ENCODE measurements around the gene ZNF620.
"Not testable (repeated sequence)": the region's sequence is repeated elsewhere in the genome, so short reads cannot be mapped to it uniquely, and the experiment has no call there.

ZNF620 gene

DNA sequence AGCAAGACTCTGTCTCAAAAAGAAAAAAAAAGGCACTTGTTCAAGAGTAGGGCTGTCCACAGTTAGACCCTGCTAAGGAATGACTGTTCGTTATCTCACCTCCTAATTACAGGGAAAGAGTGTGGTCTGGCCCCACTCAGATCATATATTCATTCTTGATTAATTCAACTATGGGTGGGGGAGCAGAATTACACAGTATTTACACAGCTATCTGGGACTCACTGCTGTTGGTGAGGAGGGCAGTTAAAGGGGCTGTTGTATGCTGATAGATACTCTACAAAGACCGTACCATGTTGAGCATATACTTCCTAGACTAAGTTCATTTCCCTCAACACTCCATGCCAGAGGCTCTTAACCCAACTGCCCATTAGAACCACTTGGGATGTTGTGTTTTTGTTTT is 3.8 kb upstream of the ZNF620 start:
- DNase-seq (ENCODE audit: low read depth, low spot score), result no peak

GRCh38 chr3:40504636-40505430 is 1.0 kb upstream of the ZNF620 start:
- DNase-seq (ENCODE audit: low read depth, low spot score), result no peak

DNA sequence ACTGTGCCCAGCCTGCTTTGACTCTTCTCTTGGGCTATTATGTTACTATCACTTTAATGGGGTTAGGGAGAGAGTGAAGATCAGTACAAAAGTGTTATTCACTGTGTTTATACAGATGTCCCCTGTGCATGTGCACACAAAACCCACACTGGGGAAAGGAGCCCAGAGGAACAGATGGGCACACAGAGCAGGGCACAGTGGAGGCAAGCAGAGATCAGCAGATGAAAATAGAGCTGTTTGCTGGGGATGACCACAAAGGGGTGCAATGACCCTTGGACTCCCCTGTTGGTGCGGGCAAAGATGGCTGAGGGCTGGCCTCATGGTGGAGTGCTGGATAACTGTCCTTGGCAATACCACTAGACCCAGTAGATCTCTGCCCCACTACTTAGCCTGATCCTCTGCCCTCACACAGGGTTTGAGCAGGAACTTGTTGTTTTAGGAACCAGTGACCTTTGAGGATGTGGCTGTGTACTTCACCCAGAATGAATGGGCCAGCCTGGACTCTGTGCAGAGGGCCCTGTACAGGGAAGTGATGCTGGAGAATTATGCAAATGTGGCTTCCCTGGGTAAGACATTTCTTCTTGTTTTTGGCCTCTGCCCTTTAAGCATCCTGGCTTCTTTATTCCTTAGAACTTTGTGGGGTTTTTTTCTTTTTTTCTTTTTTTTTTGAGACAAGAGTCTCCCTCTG is 5.3 kb downstream of the ZNF620 start:
- no peak for DNase-seq (ENCODE audit: low read depth, low spot score)

GRCh38 chr3:40516201-40516600 is 10.4 kb downstream of the ZNF620 start:
- DNase-seq (ENCODE audit: low read depth, low spot score), result no peak

DNA sequence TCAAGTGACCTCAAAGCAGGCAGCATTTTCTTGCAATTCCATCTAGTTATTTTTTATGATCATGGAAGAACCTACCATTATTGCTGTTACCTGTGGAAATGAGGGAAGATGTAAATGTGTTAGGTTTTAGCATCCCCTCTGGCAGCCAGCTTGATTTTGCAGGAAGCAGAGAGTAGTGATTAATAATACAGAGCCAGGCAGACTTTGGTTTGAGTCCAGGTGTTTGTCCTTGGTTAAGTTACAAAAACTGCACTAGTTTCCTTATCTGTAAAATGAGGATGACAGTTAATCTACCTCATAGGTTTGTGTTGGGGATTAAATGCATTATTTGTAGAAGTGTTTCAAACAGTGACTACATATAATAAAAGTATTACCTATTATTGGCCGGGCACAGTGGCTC is 12.2 kb downstream of the ZNF620 start:
- DNase-seq (ENCODE audit: low read depth, low spot score), result no peak

- DNase-seq (ENCODE audit: low read depth, low spot score), result no peak
Observed at GRCh38 chr3:40518848-40519247, 13.0 kb downstream of the ZNF620 start.

- DNase-seq (ENCODE audit: low read depth, low spot score), result no peak
Observed at GRCh38 chr3:40521254-40521653, 15.4 kb downstream of the ZNF620 start.

DNA sequence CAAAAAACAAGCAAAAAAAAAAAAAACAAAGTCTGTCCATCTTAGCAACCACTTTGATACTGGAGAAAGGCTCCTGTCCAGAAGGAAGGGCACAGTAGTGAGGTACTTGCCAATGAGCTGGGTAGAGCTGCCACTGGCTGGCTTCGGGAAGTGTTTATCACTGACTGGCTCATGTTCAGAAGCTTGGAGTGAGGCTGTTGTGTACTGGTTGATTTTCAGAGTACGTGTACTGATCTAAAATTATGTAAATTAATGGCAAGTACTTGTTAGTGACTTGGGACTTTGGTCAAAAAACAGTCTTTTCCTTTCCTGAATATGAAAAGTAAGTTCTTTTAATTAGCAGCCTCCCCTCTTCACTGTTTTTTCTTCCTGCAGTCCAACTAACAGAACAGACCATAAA is 17.9 kb downstream of the ZNF620 start:
- DNase-seq (ENCODE audit: low read depth, low spot score), result no peak

- no peak for DNase-seq (ENCODE audit: low read depth, low spot score)
Observed at GRCh38 chr3:40524222-40524567, 18.4 kb downstream of the ZNF620 start.

GRCh38 chr3:40524568-40525285 is 18.9 kb downstream of the ZNF620 start, which contains the start of gene ZNF621:
Gene ZNF621 (plus strand): TSS chr3:40524960. CDS start chr3:40525841, 881 bp downstream.
- DNase-seq (ENCODE audit: low read depth, low spot score), result peak; percentile 70

- no peak for DNase-seq (ENCODE audit: low read depth, low spot score)
Observed at GRCh38 chr3:40528426-40528825, 22.6 kb downstream of the ZNF620 start.

- no peak for DNase-seq (ENCODE audit: low read depth, low spot score)
Observed at GRCh38 chr3:40532252-40532651, 26.4 kb downstream of the ZNF620 start.

DNA sequence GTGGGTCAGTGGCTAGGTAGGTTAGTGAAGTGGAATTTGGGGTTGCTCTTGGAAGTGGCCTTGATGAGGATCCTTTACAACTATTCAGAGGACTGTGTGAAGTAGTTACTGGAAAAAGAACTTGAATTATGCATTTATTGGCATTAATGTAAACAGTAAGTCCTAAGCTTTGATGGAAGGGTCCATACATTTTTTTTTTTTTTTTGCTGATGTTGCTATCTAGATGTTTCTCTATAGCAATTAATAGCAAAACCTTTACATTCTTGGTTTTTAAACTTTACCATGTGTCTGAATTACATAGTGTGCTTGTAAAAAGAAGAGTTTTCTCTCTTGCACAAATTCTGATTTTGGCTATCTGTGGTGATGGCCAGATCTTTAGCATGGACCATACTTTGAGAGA is 28.4 kb downstream of the ZNF620 start:
- no peak for DNase-seq (ENCODE audit: low read depth, low spot score)

GRCh38 chr3:40546816-40547215 is 41.0 kb downstream of the ZNF620 start:
- no peak for DNase-seq (ENCODE audit: low read depth, low spot score)

DNA sequence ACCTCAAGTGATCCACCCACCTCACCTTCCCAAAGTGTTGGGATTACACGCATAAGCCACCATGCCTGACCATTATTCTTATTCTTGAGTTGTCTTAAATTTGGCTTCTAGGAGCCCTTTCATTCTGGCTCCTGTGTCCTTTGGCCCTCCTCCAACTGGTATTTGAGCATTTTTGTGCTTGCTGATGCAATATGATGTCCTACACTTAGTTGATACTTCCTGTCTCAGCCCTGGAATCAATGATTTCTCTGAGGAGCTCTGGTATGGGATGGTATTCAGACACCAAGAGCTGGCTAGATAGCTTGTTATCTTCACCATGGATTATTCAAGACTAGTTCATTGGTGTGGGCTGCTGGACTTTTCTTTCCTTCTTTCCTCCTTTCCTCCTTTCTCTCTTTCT is 44.3 kb downstream of the ZNF620 start:
- no peak for DNase-seq (ENCODE audit: low read depth, low spot score)

GRCh38 chr3:40557575-40558161 is 51.8 kb downstream of the ZNF620 start:
- no peak for DNase-seq (ENCODE audit: low read depth, low spot score)

- not testable (repeated sequence) for DNase-seq (ENCODE audit: low read depth, low spot score)
Observed at GRCh38 chr3:40562482-40562881, 56.6 kb downstream of the ZNF620 start.

DNA sequence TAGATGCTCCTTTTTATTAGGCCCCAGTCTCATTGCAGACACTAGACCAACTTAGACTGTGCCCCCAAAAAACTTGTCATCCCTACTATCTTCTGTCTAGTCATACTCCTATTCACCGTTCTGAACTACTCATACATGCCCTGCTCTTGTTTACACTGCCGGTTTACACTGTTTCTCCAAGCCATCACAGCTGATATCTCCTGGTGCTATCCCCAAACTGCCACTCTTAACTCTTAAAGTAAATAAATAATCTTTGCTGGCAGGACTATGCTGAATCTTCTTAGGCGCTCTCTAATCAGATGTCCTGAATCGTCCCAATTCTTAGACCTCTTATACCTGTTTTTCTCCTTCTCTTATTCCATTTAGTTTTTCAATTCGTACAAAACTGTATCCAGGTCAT is 59.8 kb downstream of the ZNF620 start:
- not testable (repeated sequence) for DNase-seq (ENCODE audit: low read depth, low spot score)

DNA sequence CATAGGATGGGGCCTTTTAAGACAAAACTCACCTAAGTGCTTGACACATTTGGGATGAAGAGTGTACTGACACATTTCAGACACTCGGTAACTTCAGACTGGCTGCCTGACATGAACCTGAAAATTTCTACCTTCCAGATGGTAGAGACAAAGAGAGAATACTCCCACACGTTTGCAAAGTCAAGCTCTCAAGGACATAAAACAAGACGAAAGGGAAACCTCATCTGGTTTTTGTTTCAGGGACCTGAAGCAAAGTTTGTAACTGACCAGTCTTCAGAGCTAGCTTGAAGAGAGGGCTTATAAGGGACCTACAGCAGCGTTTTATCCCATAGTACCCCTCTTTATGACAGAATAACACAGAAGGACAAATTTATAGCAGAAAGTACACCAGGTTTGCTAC is 60.9 kb downstream of the ZNF620 start:
- DNase-seq (ENCODE audit: low read depth, low spot score), result no peak
